GM12878 (cell line): Measurements from ENCODE around the gene TMEM63B. TPM values are rescaled to one million over a fixed set of nuclear protein-coding genes. Genes with fewer than 3 reads are reported as not detected.

ENCODE experiments used
- CTCF ChIP-seq, 3 experiments: IDR thresholded peaks in 2 of 3; conservative IDR thresholded peaks in 1 of 3; 2 replicates each; pipeline ENCODE4 v1.5.1; 2011; ENCODE audit warnings: low read depth in 3 of 3, low read length in 3 of 3, mild to moderate bottlenecking in 3 of 3, control low read depth in 2 of 3, moderate library complexity in 2 of 3, inconsistent platforms in 1 of 3, mixed read lengths in 1 of 3; ENCODE audit not compliant: control insufficient read depth in 2 of 3, insufficient read depth in 1 of 3; ENCODE audit errors: extremely low read depth in 1 of 3
- CUX1 ChIP-seq: IDR thresholded peaks from 2 replicates; pipeline ENCODE4 v1.6.1; 2012; ENCODE audit warnings: improper control_type of control experiment, low read depth, low read length; ENCODE audit not compliant: insufficient replicate concordance
- GATAD2B ChIP-seq: fragments of 450-650 bp; conservative IDR thresholded peaks from 2 replicates; pipeline ENCODE4 v1.6.1; 2017; ENCODE audit warnings: low read depth, mild to moderate bottlenecking, moderate library complexity
- IRF4 ChIP-seq: IDR thresholded peaks from 2 replicates; pipeline ENCODE4 v1.6.1; 2011; ENCODE audit warnings: low read depth, low read length
- POU2F2 ChIP-seq: IDR thresholded peaks from 3 replicates; pipeline ENCODE4 v1.6.1; 2011; ENCODE audit warnings: low read depth, mild to moderate bottlenecking, low read length, borderline replicate concordance
- RAD21 ChIP-seq: IDR thresholded peaks from 2 replicates; pipeline ENCODE4 v1.6.1; 2011; ENCODE audit warnings: mild to moderate bottlenecking, low read depth, low read length, moderate library complexity; ENCODE audit not compliant: insufficient read depth
- RB1 ChIP-seq: fragments of 450-650 bp; formaldehyde crosslinking; IDR thresholded peaks from 2 replicates; pipeline ENCODE4 v1.6.1; 2017; ENCODE audit warnings: mild to moderate bottlenecking, borderline replicate concordance
- SMARCA5 ChIP-seq: fragments of 450-650 bp; IDR thresholded peaks from 2 replicates; pipeline ENCODE4 v1.6.1; 2017; ENCODE audit warnings: mild to moderate bottlenecking
- SRF ChIP-seq, 2 experiments: IDR thresholded peaks; 2 replicates each; pipeline ENCODE4 v1.6.1; 2011; ENCODE audit warnings: low read depth in 2 of 2, low read length in 2 of 2, mild to moderate bottlenecking in 1 of 2, moderate library complexity in 1 of 2
- TARDBP ChIP-seq: IDR thresholded peaks from 2 replicates; pipeline ENCODE4 v1.6.1; 2016; ENCODE audit warnings: borderline replicate concordance
- TCF12 ChIP-seq: IDR thresholded peaks from 2 replicates; pipeline ENCODE4 v1.6.1; 2011; ENCODE audit warnings: low read depth, mild to moderate bottlenecking, low read length
- TCF3 ChIP-seq: IDR thresholded peaks from 2 replicates; pipeline ENCODE4 v1.6.1; 2012; ENCODE audit warnings: low read depth, mild to moderate bottlenecking, low read length, borderline replicate concordance; ENCODE audit not compliant: insufficient read depth
- polyA plus RNA-seq, 11 experiments: library from polyadenylated mRNA; depleted of rRNA in 4 of 11; unstranded in 6 of 11; stranded (reverse) in 5 of 11; fragments of >200 nt; fragmentation: Nextera tagmentation in 4 of 11; fragmentation: Illumina TruSeq in 1 of 11; extraction: Ambion mirVana in 4 of 11; extraction: Trizol in 1 of 11; gene quantifications; 1 replicate in 1 of 11; 2 replicates in 10 of 11; pipeline versions ENCODE4 v1.2.1 to v1.2.3, GENCODE V29; 2011 to 2016; ENCODE audit warnings: inconsistent platforms in 2 of 11, missing spikeins in 2 of 11, low read depth in 1 of 11
- total RNA-seq, 4 experiments: library from RNA; depleted of rRNA in 3 of 4; stranded (reverse); fragments of >200 nt in 3 of 4; fragmentation: Illumina TruSeq in 1 of 4; extraction: Trizol in 1 of 4; gene quantifications; 2 replicates each; pipeline versions ENCODE4 v1.2.1 to v1.2.3, GENCODE V29; 2013 to 2021
- TF ChIP-seq, protein P1 (sequence below): fragments of 450-650 bp; formaldehyde crosslinking; IDR thresholded peaks from 2 replicates; pipeline ENCODE4 v1.4.0; 2020; ENCODE audit warnings: mild to moderate bottlenecking, moderate library complexity
- TF ChIP-seq, protein P2 (sequence below): fragments of 450-650 bp; IDR thresholded peaks from 2 replicates; pipeline ENCODE4 v1.6.1; 2018; ENCODE audit warnings: mild to moderate bottlenecking, low read depth, moderate library complexity; ENCODE audit not compliant: partially characterized antibody

The TMEM63B gene
- total and polyA plus RNA-seq, 10 of the 15 experiments (the other 5 are each of a cell fraction or from before 2014, with no cell fraction given): 0.09 to 15.0 (median 7.1) TPM; not detected in 1

- no peak for TF ChIP-seq GATAD2B
- no peak for TF ChIP-seq SRF (IDR thresholded peaks at IDR 0.05; ENCODE audit: low read depth in 2 of 2, low read length in 2 of 2)
- 0 out of 2 replicates have a peak, but pooled peaks have one; percentile 19 for TF ChIP-seq TCF12
- TF ChIP-seq CUX1: no peak
- peak; percentile 86; the same call in 1 of the 2 replicates for TF ChIP-seq SMARCA5
- 0 out of 2 replicates have a peak, but pooled peaks have one; percentile 38 for TF ChIP-seq TCF3
- TF ChIP-seq RAD21: peak; percentile 79
- TF ChIP-seq RB1: peak; percentile 67; the same call in 1 of the 2 replicates
- TF ChIP-seq TARDBP: no peak
- TF ChIP-seq, protein P1, sequence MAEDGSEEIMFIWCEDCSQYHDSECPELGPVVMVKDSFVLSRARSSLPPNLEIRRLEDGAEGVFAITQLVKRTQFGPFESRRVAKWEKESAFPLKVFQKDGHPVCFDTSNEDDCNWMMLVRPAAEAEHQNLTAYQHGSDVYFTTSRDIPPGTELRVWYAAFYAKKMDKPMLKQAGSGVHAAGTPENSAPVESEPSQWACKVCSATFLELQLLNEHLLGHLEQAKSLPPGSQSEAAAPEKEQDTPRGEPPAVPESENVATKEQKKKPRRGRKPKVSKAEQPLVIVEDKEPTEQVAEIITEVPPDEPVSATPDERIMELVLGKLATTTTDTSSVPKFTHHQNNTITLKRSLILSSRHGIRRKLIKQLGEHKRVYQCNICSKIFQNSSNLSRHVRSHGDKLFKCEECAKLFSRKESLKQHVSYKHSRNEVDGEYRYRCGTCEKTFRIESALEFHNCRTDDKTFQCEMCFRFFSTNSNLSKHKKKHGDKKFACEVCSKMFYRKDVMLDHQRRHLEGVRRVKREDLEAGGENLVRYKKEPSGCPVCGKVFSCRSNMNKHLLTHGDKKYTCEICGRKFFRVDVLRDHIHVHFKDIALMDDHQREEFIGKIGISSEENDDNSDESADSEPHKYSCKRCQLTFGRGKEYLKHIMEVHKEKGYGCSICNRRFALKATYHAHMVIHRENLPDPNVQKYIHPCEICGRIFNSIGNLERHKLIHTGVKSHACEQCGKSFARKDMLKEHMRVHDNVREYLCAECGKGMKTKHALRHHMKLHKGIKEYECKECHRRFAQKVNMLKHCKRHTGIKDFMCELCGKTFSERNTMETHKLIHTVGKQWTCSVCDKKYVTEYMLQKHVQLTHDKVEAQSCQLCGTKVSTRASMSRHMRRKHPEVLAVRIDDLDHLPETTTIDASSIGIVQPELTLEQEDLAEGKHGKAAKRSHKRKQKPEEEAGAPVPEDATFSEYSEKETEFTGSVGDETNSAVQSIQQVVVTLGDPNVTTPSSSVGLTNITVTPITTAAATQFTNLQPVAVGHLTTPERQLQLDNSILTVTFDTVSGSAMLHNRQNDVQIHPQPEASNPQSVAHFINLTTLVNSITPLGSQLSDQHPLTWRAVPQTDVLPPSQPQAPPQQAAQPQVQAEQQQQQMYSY (CRISPR knock-in tag): no peak
- peak; percentile 22; the same call in 1 of the 3 replicates for TF ChIP-seq POU2F2
- TF ChIP-seq, protein P2, sequence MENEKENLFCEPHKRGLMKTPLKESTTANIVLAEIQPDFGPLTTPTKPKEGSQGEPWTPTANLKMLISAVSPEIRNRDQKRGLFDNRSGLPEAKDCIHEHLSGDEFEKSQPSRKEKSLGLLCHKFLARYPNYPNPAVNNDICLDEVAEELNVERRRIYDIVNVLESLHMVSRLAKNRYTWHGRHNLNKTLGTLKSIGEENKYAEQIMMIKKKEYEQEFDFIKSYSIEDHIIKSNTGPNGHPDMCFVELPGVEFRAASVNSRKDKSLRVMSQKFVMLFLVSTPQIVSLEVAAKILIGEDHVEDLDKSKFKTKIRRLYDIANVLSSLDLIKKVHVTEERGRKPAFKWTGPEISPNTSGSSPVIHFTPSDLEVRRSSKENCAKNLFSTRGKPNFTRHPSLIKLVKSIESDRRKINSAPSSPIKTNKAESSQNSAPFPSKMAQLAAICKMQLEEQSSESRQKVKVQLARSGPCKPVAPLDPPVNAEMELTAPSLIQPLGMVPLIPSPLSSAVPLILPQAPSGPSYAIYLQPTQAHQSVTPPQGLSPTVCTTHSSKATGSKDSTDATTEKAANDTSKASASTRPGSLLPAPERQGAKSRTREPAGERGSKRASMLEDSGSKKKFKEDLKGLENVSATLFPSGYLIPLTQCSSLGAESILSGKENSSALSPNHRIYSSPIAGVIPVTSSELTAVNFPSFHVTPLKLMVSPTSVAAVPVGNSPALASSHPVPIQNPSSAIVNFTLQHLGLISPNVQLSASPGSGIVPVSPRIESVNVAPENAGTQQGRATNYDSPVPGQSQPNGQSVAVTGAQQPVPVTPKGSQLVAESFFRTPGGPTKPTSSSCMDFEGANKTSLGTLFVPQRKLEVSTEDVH: no peak
- TF ChIP-seq CTCF (IDR thresholded peaks at IDR 0.05 in 2 of 3, conservative IDR thresholded peaks at IDR 0.05 in 1 of 3; ENCODE audit: control insufficient read depth in 2 of 3, extremely low read depth in 1 of 3, insufficient read depth in 1 of 3, low read depth in 3 of 3, low read length in 3 of 3): peak; percentile 92 to 99 (median 99); a peak in 5 of 6 replicates
- TF ChIP-seq IRF4: 0 out of 2 replicates have a peak, but pooled peaks have one; percentile 21
Measured at GRCh38 chr6:44151348-44152108, 24.2 kb downstream of the TMEM63B start (continued).
